Sigmoid colon (tissue), 4 donors: ENCODE measurements around the gene CACNA1C.
"Not testable (repeated sequence)": the region's sequence is repeated elsewhere in the genome, so short reads cannot be mapped to it uniquely, and the experiment has no call there.

Experiments
- EP300 ChIP-seq, 4 donors: sonication (generic); formaldehyde crosslinking; IDR thresholded peaks; one replicate each; pipeline ENCODE4 v1.6.1; 2017; ENCODE audit warnings: antibody characterized with exemption in 4 of 4
- POLR2A ChIP-seq, 2 donors: fragments of 450-650 bp; IDR thresholded peaks; one replicate each; pipeline ENCODE4 v1.6.1; 2016; ENCODE audit warnings: antibody characterized with exemption in 2 of 2, mild to moderate bottlenecking in 2 of 2, moderate library complexity in 2 of 2
- TF ChIP-seq, protein P1 (sequence below), 4 experiments: fragments of 450-650 bp in 3 of 4; fragments of 200-600 bp in 1 of 4; IDR thresholded peaks; one replicate each; pipeline ENCODE4 v1.5.1; 2016 to 2019; ENCODE audit warnings: antibody characterized with exemption in 4 of 4, mild to moderate bottlenecking in 3 of 4, moderate library complexity in 2 of 4

GRCh38 chr12:2105387-2105786 is 52.6 kb downstream of the CACNA1C start:
- TF ChIP-seq, protein P1, sequence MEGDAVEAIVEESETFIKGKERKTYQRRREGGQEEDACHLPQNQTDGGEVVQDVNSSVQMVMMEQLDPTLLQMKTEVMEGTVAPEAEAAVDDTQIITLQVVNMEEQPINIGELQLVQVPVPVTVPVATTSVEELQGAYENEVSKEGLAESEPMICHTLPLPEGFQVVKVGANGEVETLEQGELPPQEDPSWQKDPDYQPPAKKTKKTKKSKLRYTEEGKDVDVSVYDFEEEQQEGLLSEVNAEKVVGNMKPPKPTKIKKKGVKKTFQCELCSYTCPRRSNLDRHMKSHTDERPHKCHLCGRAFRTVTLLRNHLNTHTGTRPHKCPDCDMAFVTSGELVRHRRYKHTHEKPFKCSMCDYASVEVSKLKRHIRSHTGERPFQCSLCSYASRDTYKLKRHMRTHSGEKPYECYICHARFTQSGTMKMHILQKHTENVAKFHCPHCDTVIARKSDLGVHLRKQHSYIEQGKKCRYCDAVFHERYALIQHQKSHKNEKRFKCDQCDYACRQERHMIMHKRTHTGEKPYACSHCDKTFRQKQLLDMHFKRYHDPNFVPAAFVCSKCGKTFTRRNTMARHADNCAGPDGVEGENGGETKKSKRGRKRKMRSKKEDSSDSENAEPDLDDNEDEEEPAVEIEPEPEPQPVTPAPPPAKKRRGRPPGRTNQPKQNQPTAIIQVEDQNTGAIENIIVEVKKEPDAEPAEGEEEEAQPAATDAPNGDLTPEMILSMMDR (IDR thresholded peaks at IDR 0.05): not testable (repeated sequence)
- not testable (repeated sequence) for TF ChIP-seq POLR2A, EP300 (IDR thresholded peaks at IDR 0.05)
